Suppressor macrophage treated with lipopolysaccharide for 1 hour (primary cell): ENCODE data around the gene SLC7A6OS.
"Not testable (repeated sequence)": the region's sequence is repeated elsewhere in the genome, so short reads cannot be mapped to it uniquely, and the experiment has no call there.

Source experiments
- DNase-seq, 3 donors: peaks; one replicate each; pipeline ENCODE4 v3.0.0-alpha.2; 2020 to 2022

Gene SLC7A6OS

DNA sequence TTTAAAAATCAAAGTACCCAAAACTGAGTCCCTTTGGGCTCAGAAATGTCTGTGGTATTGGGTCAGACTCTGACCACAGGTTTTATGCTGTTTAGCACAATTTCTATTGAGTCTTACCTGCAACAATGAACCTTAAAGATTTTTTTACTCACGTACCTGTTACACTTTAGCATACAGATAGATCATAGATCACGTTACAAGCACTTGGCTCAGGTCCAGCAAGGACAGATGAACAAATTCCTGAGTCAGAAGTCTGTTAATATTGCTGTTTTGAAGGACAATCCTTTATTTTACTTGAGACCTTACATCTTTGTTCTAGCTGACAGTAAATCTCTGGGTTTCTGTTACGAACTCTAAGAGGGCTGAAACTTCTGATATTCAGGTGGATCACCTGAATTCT, 12.8 kb downstream of the SLC7A6OS start:
- no peak for DNase-seq

DNA sequence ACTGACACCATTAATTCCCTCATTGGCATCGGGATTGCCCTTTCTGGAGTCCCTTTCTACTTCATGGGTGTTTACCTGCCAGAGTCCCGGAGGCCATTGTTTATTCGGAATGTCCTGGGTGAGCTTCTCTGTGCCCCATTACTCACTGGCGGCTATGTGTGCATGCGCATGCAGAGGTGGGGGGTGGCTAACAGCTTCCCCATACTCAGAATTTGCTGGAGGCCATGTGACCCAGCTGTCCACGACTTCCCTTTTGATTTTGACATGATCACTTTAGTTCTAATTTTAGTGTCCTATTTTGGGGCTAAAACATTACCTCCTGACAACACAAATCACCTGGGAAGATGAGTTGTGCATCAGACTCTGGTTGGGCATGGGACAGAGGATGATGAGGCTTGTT, 14.1 kb downstream of the SLC7A6OS start:
- peak; percentile 59 to 73 (median 60) for DNase-seq

DNA sequence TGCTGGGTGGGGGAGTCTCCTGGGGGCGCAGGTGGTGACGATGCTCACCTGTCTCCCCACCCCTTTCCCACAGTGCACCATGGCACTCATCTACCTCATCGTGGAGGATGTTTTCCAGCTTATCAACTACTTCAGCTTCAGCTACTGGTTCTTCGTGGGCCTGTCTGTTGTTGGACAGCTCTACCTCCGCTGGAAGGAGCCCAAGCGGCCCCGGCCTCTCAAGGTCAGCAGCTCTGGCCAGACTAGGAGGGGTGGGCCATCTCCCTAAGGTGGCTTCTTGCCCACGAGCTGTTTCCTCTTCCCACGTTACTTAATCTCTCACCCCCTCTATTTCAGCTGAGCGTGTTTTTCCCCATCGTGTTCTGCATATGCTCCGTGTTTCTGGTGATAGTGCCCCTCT, 14.5 kb downstream of the SLC7A6OS start:
- DNase-seq, result no peak

DNA sequence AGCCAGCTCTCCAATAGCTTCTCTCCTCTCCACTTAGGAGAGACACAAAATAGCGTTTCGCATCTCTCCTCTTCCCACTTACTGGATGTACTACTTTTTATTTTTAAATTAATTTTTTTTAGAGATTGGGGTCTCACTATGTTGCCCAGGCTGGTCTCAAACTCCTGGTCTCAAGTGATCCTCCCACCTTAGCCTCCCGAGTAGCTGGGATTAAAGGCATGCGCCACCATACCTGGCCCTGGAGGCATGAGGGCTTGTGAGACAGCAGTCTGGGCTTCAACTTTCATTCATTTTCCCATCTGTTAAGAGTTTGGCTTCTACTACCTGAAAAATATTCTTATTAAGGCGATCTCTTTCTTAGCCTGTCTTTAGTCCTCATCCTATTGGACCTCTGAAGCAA, 18.3 kb downstream of the SLC7A6OS start:
- DNase-seq, result no peak

DNA sequence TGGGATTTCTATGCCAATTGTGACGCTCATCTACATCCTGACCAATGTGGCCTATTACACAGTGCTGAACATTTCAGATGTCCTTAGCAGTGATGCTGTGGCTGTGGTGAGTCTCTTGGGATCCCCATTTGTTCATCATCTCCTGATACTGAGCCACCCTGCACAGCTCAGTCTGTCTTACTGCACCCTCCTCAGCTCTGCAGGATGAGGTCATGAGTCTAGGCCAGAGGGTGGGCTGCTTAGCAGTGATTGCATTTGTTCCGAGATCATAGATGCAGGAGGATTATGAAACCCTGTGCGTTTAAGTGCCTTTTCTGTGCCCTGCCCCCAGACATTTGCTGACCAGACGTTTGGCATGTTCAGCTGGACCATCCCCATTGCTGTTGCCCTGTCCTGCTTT, 19.5 kb downstream of the SLC7A6OS start:
- peak in 1 of 3 donors; percentile 44 for DNase-seq

DNA sequence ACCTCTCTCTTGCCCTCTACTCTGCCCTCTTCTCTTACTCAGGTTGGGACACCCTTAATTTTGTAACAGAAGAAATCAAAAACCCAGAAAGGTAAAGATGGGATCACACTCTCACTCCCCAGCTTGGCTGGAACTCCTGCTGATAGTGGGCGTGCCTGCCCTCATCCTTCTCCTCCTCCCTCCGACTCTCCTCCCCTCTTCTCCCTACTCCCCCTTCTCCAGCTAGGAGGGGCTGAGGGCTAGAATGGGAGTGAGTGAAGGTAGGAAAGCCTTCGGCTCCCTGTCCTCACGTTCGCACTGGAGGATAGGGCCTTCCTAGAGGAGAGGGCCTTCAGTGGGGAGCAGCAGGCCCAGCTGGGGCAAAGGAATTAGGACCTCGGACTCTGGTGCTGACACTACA, 20.3 kb downstream of the SLC7A6OS start:
- DNase-seq, result no peak

DNA sequence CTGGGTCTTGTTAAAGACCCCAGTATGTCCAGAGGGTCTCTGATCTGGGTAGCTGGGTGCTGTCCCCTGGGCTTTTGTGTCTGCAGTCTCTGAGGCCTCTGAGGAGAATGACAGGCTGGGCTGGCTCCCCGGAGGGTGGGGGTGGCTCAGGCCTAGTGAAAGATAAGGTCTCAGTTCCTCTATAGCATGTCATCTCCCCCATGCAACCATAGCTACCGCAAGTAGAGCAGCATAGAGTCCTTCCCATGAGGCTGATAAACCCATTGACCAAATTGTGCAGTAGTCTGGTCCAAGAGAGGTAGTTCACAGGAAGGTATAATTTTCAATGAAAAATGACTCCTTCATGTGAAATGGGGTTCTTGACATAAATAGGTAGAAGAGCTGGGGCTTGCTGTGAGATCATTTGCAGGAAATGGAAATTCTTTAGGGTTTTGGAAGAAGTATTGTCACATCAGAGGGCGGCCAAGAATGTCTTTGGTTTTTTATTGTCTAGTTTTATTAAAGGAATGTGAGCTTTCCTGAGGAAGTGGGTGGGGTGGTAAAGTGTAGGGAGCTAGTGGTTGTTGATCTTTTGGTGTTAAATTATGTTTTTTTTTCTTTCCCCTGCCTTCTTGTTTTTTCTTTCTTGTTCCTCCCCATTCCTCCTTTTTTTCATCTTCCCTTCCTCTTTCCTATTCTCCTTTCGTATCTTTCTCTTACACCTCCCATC, 21.0 kb downstream of the SLC7A6OS start:
- DNase-seq, result peak; percentile 28 to 35 (median 30)

DNA sequence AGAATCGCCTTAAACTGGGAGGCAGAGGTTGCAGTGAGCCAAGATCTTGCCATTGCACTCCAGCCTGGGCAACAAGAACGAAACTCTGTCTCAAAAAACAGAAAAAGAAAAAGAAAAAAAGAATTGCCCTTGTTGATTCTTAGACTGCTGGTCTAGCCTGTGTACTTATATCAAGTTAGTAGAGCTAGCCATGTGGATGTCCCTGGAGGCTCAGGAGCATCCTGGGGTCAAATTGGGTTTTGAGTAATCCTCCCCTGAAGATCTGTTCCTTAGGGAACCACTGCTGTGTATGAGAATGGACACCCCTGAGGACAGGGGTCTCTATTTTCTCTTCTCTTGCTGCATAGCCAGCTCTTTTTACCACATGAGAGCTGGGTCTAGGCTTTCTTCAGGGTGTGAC, 21.5 kb downstream of the SLC7A6OS start:
- DNase-seq, result no peak

DNA sequence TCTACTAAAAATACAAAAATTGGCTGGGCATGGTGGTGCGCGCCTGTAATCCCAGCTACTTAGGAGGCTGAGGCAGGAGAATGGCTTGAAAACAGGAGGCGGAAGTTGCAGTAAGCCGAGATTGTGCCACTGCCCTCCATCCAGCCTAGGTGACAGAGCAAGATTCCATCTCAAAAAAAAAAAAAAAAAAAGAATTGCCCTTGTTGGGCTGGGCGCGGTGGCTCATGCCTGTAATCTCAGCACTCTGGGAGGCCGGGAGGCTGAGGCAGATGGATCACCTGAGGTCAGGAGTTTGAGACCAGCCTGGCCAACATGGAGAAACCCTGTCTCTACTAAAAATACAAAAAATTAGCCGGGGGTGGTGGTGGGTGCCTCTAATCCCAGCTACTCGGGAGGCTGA, 21.9 kb downstream of the SLC7A6OS start:
- DNase-seq, result not testable (repeated sequence)

DNA sequence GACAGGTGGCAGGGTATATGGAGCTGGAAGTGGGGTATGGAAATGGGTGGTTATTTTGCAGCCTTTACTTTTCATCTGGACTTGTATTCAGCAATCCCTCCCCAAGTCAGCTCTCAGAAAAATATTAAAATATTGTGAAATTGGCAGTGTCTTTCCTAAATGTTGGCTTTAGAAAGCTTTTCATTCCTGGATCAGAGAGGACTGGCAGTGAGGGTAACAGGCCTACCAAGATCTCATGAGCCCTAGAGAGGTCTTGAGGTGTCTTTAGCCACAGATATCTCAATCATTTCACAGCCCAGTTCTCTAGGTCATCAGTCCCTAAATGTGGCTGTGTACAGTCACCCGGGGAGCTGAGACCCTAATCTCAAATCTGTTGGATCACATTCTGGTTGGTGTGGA, 22.5 kb downstream of the SLC7A6OS start:
- DNase-seq, result no peak

DNA sequence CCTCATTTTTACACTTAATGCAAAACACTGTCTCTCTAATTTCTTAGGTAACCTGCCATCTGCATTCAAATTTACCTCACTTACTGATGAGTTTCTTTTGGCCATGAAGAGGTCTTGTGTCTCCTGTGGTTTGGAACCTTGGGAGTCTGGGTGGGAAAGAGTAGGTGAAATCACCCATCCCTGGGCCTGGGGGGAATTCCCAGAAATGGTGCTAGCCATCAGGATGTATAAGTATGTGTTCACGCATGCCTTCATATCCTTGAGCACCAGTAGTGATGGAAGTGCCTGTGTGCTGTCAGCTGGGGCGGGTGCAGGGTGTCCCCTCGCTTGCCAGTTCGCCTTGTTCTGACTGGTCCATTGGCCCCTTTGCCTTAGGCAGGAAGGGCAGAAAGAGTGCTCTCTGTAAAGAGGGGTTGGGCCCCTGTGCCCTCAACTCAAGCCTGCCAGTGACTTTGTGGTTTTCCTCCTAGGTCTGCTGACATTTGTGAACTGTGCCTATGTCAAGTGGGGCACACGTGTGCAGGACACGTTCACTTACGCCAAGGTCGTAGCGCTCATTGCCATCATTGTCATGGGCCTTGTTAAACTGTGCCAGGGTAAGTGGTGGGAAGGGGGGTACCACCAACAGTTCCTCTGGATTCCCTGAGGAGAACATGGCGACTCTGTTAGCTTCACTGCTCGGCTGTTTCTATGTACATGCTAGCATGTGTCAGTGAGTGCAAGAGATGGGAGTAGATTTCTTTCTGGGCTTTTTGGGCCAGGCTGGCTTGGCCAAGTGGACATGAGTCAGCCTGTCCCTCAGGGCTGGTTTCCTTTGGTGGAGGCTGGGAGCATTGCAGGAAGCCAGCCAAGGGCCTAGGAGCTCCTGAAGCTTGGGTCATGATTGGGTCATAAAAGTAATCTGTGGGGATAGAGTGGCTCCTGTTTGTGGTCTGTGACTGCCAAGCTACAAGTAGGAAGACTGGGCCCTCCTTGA, 23.2 kb downstream of the SLC7A6OS start:
- peak; percentile 64 to 69 (median 69) for DNase-seq

DNA sequence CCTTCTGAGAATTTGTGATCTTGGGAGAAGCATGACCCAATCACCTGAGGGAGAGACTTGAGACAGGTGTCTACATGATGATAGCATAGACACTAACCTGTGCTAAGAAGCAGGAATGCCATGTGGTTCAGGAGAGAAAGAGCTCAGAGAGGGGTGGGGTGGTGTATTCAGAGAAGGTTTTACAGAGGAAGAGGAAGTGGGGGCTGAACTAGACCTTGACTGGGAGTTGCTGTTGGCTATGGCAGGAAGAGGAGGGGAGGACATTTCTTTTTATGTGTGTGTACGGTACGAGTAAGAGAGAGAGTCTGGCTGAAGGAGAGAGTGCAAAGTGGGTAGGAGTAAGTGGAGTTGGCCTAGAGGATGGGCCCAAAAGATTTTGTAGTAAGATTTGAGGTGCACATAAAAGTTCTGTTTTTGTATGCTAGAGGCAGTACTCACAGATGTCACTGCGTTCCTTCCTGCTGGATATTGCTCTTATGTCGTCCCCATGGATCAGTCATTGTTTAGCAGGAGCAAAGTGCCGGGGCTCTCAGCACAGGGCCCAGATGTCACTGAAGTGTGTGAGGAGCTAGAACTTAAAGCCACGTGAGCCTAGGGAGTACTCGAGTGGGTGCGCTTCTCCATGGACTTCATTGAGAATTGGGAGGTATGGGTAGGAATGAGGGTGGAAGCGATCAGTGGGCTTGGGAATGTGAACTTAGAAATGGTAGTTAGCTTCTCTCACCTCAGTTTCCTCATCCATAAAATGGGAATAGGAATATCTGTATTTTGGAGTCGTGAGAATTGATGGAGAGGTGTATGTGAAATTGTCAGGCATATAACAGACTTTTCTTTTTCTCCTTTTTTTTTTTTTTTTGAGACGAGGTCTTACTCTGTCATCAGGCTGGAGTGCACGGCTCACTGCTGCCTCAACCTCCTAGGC, 24.3 kb downstream of the SLC7A6OS start:
- peak; percentile 36 to 43 (median 37) for DNase-seq

DNA sequence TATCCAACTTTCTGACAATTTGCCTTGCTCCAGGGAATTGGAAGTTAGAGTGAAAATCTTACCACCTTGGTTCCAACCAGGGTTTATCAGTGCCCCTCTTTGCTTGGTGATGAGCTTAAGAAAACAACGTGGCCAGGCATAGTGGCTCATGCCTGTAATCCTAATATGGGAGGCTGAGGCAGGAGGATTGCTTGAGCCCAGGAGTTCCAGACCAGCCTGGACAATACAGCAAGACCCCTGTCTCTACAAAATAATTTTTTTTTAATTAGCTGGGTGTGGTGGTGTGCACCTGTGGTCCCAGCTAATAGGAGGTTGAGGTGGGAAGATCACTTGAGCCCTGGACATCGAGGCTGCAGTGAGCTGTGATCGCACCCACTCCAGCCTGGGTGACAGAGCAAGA, 25.1 kb downstream of the SLC7A6OS start:
- no peak for DNase-seq

DNA sequence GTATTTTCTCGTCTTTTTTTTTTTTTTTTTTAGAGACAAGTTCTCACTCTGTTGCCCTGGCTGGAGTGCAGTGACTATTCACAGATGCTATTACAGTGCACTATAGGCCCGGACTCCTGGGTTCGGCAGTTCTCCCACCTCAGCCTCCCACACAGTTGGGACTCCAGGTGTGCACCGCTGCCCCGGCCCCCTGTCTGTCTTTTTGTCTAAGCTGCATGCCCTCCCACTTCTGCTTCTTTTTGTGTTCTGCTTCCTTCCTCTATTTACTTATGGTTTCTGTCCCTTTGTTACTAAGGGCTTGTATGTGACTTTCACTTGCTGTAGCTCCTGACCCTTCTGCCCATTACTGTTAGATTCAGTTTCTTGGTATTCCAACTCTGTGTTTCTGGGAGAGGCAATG, 25.9 kb downstream of the SLC7A6OS start:
- DNase-seq, result peak; percentile 40 to 58 (median 53)

DNA sequence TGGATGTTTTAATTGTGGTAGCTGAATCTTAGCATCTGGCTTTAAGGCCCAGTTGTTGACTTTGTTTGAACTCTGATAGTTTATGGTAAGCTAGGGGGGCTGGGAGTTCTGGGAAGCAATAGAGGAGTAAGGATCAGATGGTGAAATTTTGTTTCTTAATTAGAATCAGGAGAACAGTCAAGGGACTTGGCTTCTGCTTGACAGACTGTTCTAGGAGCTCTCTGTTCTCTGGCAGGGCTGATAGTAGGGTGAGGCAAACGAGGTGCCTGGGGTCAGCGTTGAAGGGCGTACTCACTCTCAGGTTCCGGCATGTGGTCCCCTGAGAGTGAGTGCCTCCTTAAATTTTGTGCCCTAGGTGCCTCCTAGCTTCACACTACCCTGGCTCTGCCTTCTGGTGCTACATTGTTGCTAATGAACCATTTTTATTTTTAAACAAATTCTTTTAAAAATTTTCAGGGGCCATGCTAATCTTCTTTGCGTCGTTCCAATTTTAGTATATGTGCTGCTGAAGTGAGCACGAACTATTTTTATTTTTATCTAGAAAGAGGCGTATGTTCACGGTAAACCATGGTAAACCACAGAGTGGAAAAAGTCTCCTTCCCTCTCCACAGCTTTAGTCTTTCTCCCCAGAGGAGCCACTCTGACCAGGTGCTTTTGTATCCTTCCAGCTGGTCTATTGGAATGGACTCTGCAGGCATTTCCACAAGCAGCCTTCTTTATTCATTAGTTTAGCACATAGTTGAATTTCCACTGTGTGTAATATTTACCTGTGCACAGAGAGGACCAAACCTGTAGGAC, 26.7 kb downstream of the SLC7A6OS start:
- DNase-seq, result no peak

DNA sequence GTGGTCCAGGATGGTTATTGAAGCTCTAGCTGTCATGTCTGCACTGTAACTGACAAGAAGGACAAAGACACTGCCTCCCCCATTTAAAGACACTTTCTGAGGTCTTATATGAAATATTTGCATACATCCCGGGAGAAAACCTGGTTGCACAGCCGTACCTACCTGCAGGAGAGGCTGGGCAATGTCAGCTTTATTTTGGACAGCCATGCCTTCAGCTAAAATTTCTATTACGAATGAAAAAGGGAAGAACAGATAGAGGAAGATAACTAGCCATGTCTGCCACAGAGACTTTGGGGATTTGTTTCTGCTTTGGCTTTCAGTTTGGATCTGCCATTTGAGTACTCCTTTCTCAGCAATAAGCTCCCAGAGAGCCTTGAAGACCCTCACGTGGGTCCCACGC, 27.4 kb downstream of the SLC7A6OS start:
- peak in 1 of 3 donors; percentile 20 for DNase-seq

DNA sequence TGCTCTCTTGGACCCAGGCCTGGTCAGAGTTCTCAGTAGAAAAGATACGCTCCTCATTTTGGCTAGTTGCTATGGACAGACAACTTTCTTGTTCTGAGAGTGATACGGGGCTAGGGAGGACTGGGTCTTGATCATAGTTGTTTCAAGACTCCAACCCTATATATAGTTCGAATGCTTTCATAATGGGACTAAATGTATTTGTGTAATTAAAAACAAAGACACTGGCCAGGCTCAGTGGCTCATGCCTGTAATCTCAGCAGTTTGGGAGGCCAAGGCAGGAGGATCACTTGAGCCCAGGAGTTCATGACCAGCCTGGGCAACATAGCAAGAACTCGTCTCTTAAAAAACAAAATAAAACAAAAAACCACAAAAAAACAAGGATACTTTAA, 28.7 kb downstream of the SLC7A6OS start:
- DNase-seq, result no peak

DNA sequence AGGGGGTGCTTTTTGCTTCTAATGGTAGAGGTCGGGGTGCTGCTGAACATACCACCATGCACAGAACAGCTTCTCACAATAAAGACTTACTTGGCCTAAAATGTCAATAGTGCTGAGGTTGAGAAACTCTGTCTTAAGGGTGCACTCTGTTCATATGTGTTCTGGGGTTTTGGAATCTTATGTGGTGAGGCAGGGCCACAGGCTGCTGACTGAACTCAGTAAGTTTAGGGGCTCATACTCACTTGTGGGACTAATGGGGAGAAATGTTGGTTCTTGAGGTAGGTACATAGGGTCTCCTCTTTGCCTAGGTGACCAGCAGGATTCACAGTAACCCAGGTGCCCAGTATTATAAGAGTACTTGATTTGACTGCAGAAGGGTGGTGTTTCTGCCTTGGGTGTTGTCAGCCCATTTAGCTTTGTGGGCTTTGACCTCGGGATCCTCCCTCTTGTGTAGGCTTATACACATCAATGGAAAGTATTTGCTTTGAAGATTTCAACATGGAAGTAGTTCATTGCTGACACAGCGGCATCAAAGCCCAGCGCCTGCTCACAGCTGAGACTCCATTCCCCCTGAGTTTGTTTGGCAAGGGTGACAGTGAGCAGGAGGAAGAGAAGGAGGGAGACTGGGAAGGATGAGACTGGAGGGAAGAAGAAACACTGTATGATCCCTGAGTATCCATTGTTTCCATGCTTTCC, 29.2 kb downstream of the SLC7A6OS start:
- no peak for DNase-seq

DNA sequence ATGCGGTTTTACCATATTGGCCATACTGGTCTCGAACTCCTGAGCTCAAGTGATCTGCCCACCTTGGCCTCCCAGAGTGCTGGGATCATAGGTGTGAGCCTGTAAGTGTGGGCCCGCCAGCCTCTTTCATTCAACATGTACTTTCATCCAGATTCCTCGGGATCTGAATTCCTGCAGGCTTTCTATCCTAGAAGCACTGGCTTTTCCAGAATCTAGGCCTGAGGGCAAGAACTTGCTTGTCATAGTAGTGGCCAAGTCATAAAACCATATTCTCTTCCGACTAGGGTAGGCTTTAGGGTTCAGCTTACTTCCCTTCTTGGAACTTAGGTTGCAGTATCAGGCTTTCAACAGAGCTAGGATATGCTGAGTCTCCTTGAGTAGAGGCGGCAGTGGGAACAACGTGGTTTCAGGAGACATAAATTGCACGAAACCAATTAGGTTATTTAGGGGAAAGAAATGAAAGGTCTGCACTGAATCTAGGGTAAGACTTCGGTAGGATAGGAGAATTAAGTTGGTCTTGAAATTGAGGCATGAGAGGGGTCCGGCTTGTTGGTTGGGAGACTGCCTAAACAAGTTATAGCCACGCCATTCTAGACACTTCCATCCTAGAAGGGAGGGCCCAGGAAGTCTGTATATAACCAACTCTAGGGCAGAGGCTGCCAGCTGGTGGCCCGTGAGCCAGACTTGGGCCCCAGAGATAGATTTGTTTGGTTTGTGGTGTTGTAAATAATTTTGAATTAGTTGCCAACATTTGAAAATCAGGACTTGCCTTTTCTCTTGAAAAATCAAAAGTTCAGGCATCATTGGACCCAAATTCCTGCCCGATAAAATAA, 30.8 kb downstream of the SLC7A6OS start:
- no peak for DNase-seq

DNA sequence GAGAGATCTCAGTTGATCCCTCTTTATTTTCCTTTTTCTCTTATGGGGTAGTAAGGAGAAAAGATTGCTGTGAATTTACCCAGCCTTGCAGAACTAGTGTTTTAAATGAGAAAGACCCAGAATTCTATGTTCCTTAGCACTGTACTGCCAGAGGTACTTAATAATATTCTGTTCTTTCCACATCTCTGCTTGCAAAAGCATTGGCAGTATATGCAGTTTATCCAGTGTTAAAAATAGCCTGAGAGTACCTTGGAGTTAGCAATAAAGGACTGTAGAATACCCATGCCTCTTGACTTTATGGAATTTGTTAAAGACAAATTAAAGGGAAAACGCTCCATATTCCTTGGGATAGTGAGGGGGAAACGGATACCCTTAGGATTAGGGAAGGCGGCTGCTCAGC, 34.5 kb downstream of the SLC7A6OS start:
- no peak for DNase-seq
